B cell (primary cell): ENCODE results near the gene EEF1AKMT3. TPM values are rescaled to one million over a fixed set of nuclear protein-coding genes. Genes with fewer than 3 reads are reported as not detected.

Source experiments
- ATAC-seq: fragments of 200-7000 bp; cut with Tn5 transposase; one replicate; pipeline ENCODE4 v1.10.0; 2021; ENCODE audit warnings: low read depth, mild to moderate bottlenecking, moderate number of reproducible peaks, moderate library complexity
- CTCF ChIA-PET: fragments of 350-600 bp; sonication (Branson Sonifier 250); formaldehyde crosslinking; loops from one replicate; lab custom pipeline; 2021; ENCODE audit warnings: antibody characterized with exemption, inconsistent platforms; lab: Charles Lee
- POLR2A ChIA-PET: fragments of 350-600 bp; sonication (Branson Sonifier 250); formaldehyde crosslinking; loops from one replicate; lab custom pipeline; 2021; ENCODE audit warnings: antibody characterized with exemption; lab: Charles Lee
- DNase-seq: peaks from one replicate; pipeline ENCODE4 v3.0.0; 2013
- H2AFZ ChIP-seq: 2 replicates; pipeline ENCODE4 v1.6.1; 2012; ENCODE audit warnings: mild to moderate bottlenecking, low read depth, low read length; ENCODE audit not compliant: insufficient read depth, poor library complexity, severe bottlenecking
- H3K27ac ChIP-seq, 2 donors: 1 replicate in 1 of 2; 2 replicates in 1 of 2; pipeline ENCODE4 v1.5.1; 2012 to 2013; ENCODE audit warnings: low read length in 2 of 2, mild to moderate bottlenecking in 2 of 2, moderate library complexity in 1 of 2
- H3K27me3 ChIP-seq, 4 experiments: fragments of 200-600 bp in 1 of 4; sonication (generic) in 1 of 4; replicated peaks in 1 of 4; 1 replicate in 2 of 4; 2 replicates in 2 of 4; pipeline versions ENCODE4 v1.6.1 to v1.7.0; 2013 to 2016; ENCODE audit warnings: low read length in 3 of 4, mild to moderate bottlenecking in 2 of 4, mixed read lengths in 1 of 4, moderate library complexity in 1 of 4; ENCODE audit not compliant: insufficient read depth in 4 of 4, control insufficient read depth in 3 of 4; ENCODE audit errors: control extremely low read depth in 1 of 4
- H3K36me3 ChIP-seq, 2 experiments: replicated peaks in 1 of 2; 1 replicate in 1 of 2; 2 replicates in 1 of 2; pipeline versions ENCODE4 v1.6.1 to v1.7.1; 2013; ENCODE audit warnings: low read length in 1 of 2; ENCODE audit not compliant: insufficient read depth in 2 of 2, control insufficient read depth in 1 of 2; ENCODE audit errors: control extremely low read depth in 1 of 2, extremely low read depth in 1 of 2
- H3K4me1 ChIP-seq, 2 donors: fragments of 200-600 bp in 1 of 2; sonication (generic) in 1 of 2; 1 replicate in 1 of 2; 2 replicates in 1 of 2; pipeline versions ENCODE4 v1.5.1 to v1.6.1; 2013 to 2017; ENCODE audit warnings: low read length in 2 of 2; ENCODE audit not compliant: control insufficient read depth in 2 of 2, insufficient read depth in 2 of 2
- H3K4me2 ChIP-seq: replicated peaks from 2 replicates; pipeline ENCODE3; 2012; ENCODE audit warnings: mild to moderate bottlenecking, low read depth, low read length; ENCODE audit not compliant: poor library complexity, severe bottlenecking
- H3K4me3 ChIP-seq, 5 experiments: fragments of 200-600 bp in 1 of 5; sonication (generic) in 1 of 5; 1 replicate in 3 of 5; 2 replicates in 2 of 5; pipeline versions ENCODE4 v1.5.1 to v1.7.0; 2011 to 2016; ENCODE audit warnings: low read length in 4 of 5, mild to moderate bottlenecking in 4 of 5, low read depth in 2 of 5, control low read depth in 1 of 5, moderate library complexity in 1 of 5; ENCODE audit not compliant: insufficient read depth in 1 of 5; ENCODE audit errors: control extremely low read depth in 1 of 5, extremely low read depth in 1 of 5
- H3K79me2 ChIP-seq: fragments of 200-600 bp; sonication (generic); one replicate; pipeline ENCODE4 v1.6.0; 2016; ENCODE audit warnings: low read length; ENCODE audit not compliant: control insufficient read depth, insufficient read depth
- H3K9ac ChIP-seq: fragments of 200-600 bp; sonication (generic); 2 replicates; pipeline ENCODE4 v1.6.1; 2017; ENCODE audit warnings: mild to moderate bottlenecking, low read length, moderate library complexity
- H3K9me3 ChIP-seq, 3 donors: one replicate each; pipeline versions ENCODE4 v1.6.1 to v1.7.1; 2013; ENCODE audit warnings: low read length in 2 of 3; ENCODE audit not compliant: control insufficient read depth in 2 of 3, insufficient read depth in 1 of 3; ENCODE audit errors: control extremely low read depth in 1 of 3
- H4K20me1 ChIP-seq: 2 replicates; pipeline ENCODE4 v1.6.0; 2012; ENCODE audit warnings: mild to moderate bottlenecking, low read length; ENCODE audit not compliant: insufficient read depth, control insufficient read depth, poor library complexity, severe bottlenecking
- H3K27ac Mint-ChIP-seq: one replicate; pipeline ENCODE4 v1.8.0; 2021; ENCODE audit warnings: mixed read lengths
- H3K27me3 Mint-ChIP-seq: one replicate; pipeline ENCODE4 v1.8.0; 2021; ENCODE audit warnings: mixed read lengths
- H3K4me1 Mint-ChIP-seq: one replicate; pipeline ENCODE4 v1.8.0; 2021; ENCODE audit warnings: mixed read lengths
- H3K4me3 Mint-ChIP-seq: one replicate; pipeline ENCODE4 v1.8.0; 2021; ENCODE audit warnings: mixed read lengths
- H3K9me3 Mint-ChIP-seq: one replicate; pipeline ENCODE4 v1.8.0; 2022; ENCODE audit warnings: mixed read lengths; ENCODE audit not compliant: insufficient read depth
- EZH2 ChIP-seq: IDR thresholded peaks from 2 replicates; pipeline ENCODE4 v1.6.1; 2012; ENCODE audit warnings: borderline replicate concordance, low read depth, mild to moderate bottlenecking, moderate library complexity, low read length; ENCODE audit not compliant: insufficient read depth, poor library complexity, severe bottlenecking
- WGBS: methylation state at CpG from one replicate; pipeline ENCODE4 v1.1.5; 2013; ENCODE audit warnings: missing lambda C conversion rate; ENCODE audit not compliant: insufficient coverage; 5-methylcytosine and 5-hydroxymethylcytosine counted together
- intact Hi-C: fragments of 100-400 bp; cut with micrococcal nuclease; formaldehyde crosslinking; loops from one replicate; pipeline ENCODE4 v1.10.0; 2022
- polyA plus RNA-seq: library from polyadenylated mRNA; depleted of rRNA; stranded (reverse); fragments of >200 nt; gene quantifications from 2 replicates; pipeline ENCODE4 v1.2.3, GENCODE V29; 2012
- total RNA-seq, 2 donors: library from RNA; stranded (reverse); fragments of 120-200 nt in 1 of 2; gene quantifications; 1 replicate in 1 of 2; 2 replicates in 1 of 2; pipeline versions ENCODE4 v1.2.3 to v1.2.4, GENCODE V29; 2013 to 2022
- TF ChIP-seq, protein P1 (sequence below): fragments of 200-600 bp; IDR thresholded peaks from one replicate; pipeline ENCODE4 v1.8.0; 2022; ENCODE audit warnings: antibody characterized with exemption, mild to moderate bottlenecking

Gene EEF1AKMT3
- total and polyA plus RNA-seq, 2 donors (not counting 1 experiment from before 2014, with no cell fraction given): 0.89 to 1.3 TPM

DNA sequence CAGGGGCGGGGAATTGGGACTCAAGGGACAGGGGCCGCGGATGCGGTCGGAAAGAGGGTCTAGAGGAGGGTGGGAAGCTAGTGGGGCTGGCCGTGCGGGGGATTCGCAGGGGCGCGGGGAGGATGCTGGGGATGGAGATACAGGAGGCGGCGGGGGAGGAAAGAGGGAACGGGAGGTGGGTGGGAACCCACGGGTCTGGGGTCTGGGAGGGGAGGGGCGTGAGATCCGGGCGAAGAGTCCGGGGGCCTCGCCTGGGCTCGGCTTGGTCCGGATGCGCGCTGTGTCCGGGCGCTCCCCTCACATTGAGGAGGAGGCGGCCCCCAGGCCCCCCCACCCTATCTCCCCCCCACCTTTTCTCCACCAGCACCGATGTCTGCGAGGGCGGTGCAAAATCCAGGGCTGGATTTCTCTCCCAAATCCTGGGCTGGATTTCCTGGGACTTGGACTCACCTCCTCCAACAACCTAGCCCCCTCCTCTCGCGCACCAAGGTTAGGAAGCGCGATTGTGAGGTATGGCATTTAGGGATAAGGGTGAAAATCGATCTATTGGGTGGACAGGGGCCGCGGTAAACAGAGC is 33.7 kb upstream of the EEF1AKMT3 start, which contains the start of gene AGAP2:
Gene AGAP2 (minus strand): TSS at position 82 of the 577 bp plus-strand sequence. CDS start 496 bp downstream, outside the sequence.
- H3K79me2 ChIP-seq: peaks cover 65% of the 10 kb centered on the region
- ATAC-seq: no peak
- H3K27ac ChIP-seq: no peak within 1 kb of the TSS
- H3K9ac ChIP-seq: no peak within 1 kb of the TSS
- peaks cover 0 to 38% of the 10 kb centered on the region in 2 experiments for H3K36me3 ChIP-seq
- H3K27ac Mint-ChIP-seq: peak within 1 kb of the TSS; percentile 1
- no peak within 1 kb of the TSS for H2AFZ ChIP-seq
- peak within 1 kb of the TSS; percentile 9 for H3K4me2 ChIP-seq
- peaks cover 33% of the 10 kb centered on the region for H3K4me1 Mint-ChIP-seq
- DNase-seq: no peak
- POLR2A ChIA-PET: no interaction called here
- peaks cover 57% of the 10 kb centered on the region for H4K20me1 ChIP-seq
- peaks cover 31 to 38% of the 10 kb centered on the region in 2 donors for H3K4me1 ChIP-seq
- intact Hi-C loops: no loop called here
- no peaks in the 10 kb centered on the region for H3K9me3 Mint-ChIP-seq
- H3K27me3 ChIP-seq: no peaks in the 10 kb centered on the region
- WGBS: 76% methylated on average over 11 of the region's 36 CpGs
- no peaks in the 10 kb centered on the region for H3K9me3 ChIP-seq
- H3K4me3 Mint-ChIP-seq: peak within 1 kb of the TSS; percentile 17
- CTCF ChIA-PET: interaction anchor here (4.0 kb wide), 1 partner anchor 18 kb away, joined by 21 read pairs; no protein-coding TSS in a partner anchor
- TF ChIP-seq, protein P1, sequence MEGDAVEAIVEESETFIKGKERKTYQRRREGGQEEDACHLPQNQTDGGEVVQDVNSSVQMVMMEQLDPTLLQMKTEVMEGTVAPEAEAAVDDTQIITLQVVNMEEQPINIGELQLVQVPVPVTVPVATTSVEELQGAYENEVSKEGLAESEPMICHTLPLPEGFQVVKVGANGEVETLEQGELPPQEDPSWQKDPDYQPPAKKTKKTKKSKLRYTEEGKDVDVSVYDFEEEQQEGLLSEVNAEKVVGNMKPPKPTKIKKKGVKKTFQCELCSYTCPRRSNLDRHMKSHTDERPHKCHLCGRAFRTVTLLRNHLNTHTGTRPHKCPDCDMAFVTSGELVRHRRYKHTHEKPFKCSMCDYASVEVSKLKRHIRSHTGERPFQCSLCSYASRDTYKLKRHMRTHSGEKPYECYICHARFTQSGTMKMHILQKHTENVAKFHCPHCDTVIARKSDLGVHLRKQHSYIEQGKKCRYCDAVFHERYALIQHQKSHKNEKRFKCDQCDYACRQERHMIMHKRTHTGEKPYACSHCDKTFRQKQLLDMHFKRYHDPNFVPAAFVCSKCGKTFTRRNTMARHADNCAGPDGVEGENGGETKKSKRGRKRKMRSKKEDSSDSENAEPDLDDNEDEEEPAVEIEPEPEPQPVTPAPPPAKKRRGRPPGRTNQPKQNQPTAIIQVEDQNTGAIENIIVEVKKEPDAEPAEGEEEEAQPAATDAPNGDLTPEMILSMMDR: no peak
- TF ChIP-seq EZH2: no peak
- H3K27me3 Mint-ChIP-seq: no peaks in the 10 kb centered on the region
- no peak within 1 kb of the TSS for H3K4me3 ChIP-seq

GRCh38 chr12:57739387-57739786 is 33.0 kb upstream of the EEF1AKMT3 start:
- peaks cover 38 to 44% of the 10 kb centered on the region in 2 donors for H3K4me1 ChIP-seq
- TF ChIP-seq, protein P1: no peak
- TF ChIP-seq EZH2: no peak

More at GRCh38 chr12:57739387-57739786, 33.0 kb upstream of the EEF1AKMT3 start:
- H3K4me3 Mint-ChIP-seq: peak overlapping the region; percentile 17
- POLR2A ChIA-PET: no interaction called here
- no peaks in the 10 kb centered on the region for H3K9me3 ChIP-seq
- no peaks in the 10 kb centered on the region for H3K27me3 Mint-ChIP-seq
- H3K27me3 ChIP-seq: no peaks in the 10 kb centered on the region
- peaks cover 0 to 32% of the 10 kb centered on the region in 2 experiments for H3K36me3 ChIP-seq
- no peak overlapping the region for H3K4me3 ChIP-seq
- WGBS: 100% methylated on average over 5 of the region's 7 CpGs
- intact Hi-C loops: no loop called here
- peaks cover 57% of the 10 kb centered on the region for H4K20me1 ChIP-seq
- ATAC-seq: no peak
- peaks cover 40% of the 10 kb centered on the region for H3K4me1 Mint-ChIP-seq
- H3K4me2 ChIP-seq: peak overlapping the region; percentile 9
- no peak overlapping the region for H2AFZ ChIP-seq
- H3K9me3 Mint-ChIP-seq: no peaks in the 10 kb centered on the region
- peaks cover 71% of the 10 kb centered on the region for H3K79me2 ChIP-seq
- peak overlapping the region; percentile 1 for H3K27ac Mint-ChIP-seq
- no peak for DNase-seq
- H3K9ac ChIP-seq: no peak overlapping the region
- H3K27ac ChIP-seq: no peak overlapping the region
- CTCF ChIA-PET: interaction anchor here (0.6 to 4.0 kb wide), 2 partner anchors 17 to 1615 kb away, joined by 4 to 21 read pairs; no protein-coding TSS in a partner anchor
